Tibial artery (tissue), 4 donors: ENCODE results near the gene SCFD2.
"Not testable (repeated sequence)": the region's sequence is repeated elsewhere in the genome, so short reads cannot be mapped to it uniquely, and the experiment has no call there.

ENCODE experiments used
- DNase-seq, 2 donors: peaks; one replicate each; pipeline ENCODE4 v3.0.0-alpha.2; 2019
- H3K27ac ChIP-seq, 2 donors: fragments of 200-600 bp; sonication (generic) in 1 of 2; 1 replicate in 1 of 2; 2 replicates in 1 of 2; pipeline ENCODE4 v1.5.1; 2018 to 2019; ENCODE audit warnings: mild to moderate bottlenecking in 1 of 2
- H3K27me3 ChIP-seq, 2 donors: fragments of 200-600 bp; sonication (generic) in 1 of 2; one replicate each; pipeline versions ENCODE4 v1.5.1 to v1.6.0; 2016 to 2019
- H3K36me3 ChIP-seq, 3 donors: fragments of 200-600 bp; sonication (generic) in 2 of 3; one replicate each; pipeline ENCODE4 v1.5.1; 2016 to 2019; ENCODE audit warnings: mild to moderate bottlenecking in 2 of 3
- H3K4me1 ChIP-seq, 4 donors: fragments of 200-600 bp; sonication (generic) in 2 of 4; 1 replicate in 3 of 4; 2 replicates in 1 of 4; pipeline ENCODE4 v1.5.1; 2016 to 2019
- H3K4me3 ChIP-seq, 2 donors: fragments of 200-600 bp; sonication (generic) in 1 of 2; 1 replicate in 1 of 2; 2 replicates in 1 of 2; pipeline ENCODE4 v1.5.1; 2018 to 2019; ENCODE audit warnings: mild to moderate bottlenecking in 2 of 2
- H3K9me3 ChIP-seq, 3 donors: fragments of 200-600 bp; sonication (generic) in 1 of 3; one replicate each; pipeline ENCODE4 v1.5.1; 2016 to 2019
- CTCF ChIP-seq, 2 experiments: fragments of 200-600 bp in 1 of 2; fragments of 450-650 bp in 1 of 2; IDR thresholded peaks; one replicate each; pipeline ENCODE4 v1.5.1; 2017 to 2019; ENCODE audit warnings: antibody characterized with exemption in 2 of 2, mild to moderate bottlenecking in 1 of 2, moderate library complexity in 1 of 2
- intact Hi-C: fragments of 100-400 bp; cut with DNase I; formaldehyde crosslinking; loops from one replicate; pipeline ENCODE4 v1.15.0; 2023; ENCODE audit warnings: low total_unique reads

Gene SCFD2

GRCh38 chr4:53141308-53141707 is 224.6 kb downstream of the SCFD2 start:
- H3K4me3 ChIP-seq = no peak overlapping the region
- intact Hi-C loops = no loop called here
- DNase-seq = no peak
- H3K4me1 ChIP-seq = no peaks in the 10 kb centered on the region
- no peak overlapping the region for H3K27ac ChIP-seq
- no peak for TF ChIP-seq CTCF (IDR thresholded peaks at IDR 0.05)
- H3K36me3 ChIP-seq = peaks cover 0 to 10% (median 9%) of the 10 kb centered on the region in 3 donors
- H3K9me3 ChIP-seq = no peaks in the 10 kb centered on the region
- H3K27me3 ChIP-seq = no peaks in the 10 kb centered on the region

DNA sequence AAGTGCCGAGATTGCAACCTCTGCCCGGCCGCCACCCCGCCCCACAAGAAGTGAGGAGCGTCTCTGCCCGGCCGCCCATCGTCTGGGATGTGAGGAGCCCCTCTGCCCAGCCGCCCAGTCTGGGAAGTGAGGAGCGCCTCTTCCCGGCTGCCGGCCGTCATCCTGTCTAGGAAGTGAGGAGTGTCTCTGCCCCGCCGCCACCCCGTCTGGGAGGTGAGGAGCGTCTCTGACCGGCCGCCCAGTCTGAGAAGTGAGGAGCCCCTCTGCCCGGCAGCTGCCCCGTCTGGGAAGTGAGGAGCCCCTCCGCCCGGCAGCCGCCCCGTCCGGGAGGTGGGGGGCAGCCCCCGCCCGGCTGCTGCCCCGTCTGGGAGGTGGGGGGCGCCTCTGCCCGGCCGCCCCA is 226.6 kb downstream of the SCFD2 start:
- DNase-seq, H3K9me3 ChIP-seq, H3K36me3 ChIP-seq, intact Hi-C loops, H3K4me1 ChIP-seq, H3K27me3 ChIP-seq, H3K27ac ChIP-seq, H3K4me3 ChIP-seq: not testable (repeated sequence)

- H3K27me3 ChIP-seq = no peaks in the 10 kb centered on the region
- no peaks in the 10 kb centered on the region for H3K9me3 ChIP-seq
- H3K4me3 ChIP-seq = no peak overlapping the region
- DNase-seq = no peak
- H3K36me3 ChIP-seq = no peaks in the 10 kb centered on the region
- no peak overlapping the region for H3K27ac ChIP-seq
- intact Hi-C loops = no loop called here
- peaks cover 0 to 3% (median 0%) of the 10 kb centered on the region in 4 donors for H3K4me1 ChIP-seq
- no peak for TF ChIP-seq CTCF (IDR thresholded peaks at IDR 0.05)
These were observed 228.4 kb downstream of the SCFD2 start for GRCh38 chr4:53137468-53137867.

DNA sequence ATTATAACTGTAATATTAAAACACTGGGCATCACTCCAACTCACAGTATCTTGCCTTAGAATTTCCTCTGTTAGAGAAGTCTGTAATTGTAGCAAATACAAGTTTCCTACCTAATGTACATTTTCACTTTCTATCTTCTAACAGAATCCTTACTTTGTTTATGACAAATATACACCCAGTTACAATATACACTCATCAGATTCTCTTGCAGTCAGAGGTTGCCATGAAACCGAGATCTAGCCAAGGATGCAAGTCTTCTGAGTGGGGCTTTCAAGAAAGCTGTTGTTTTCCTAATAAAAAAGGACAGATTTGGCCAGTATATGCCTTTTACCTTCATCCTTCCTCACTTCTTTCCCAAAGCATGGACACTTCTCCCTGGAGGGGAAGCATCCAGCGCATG is 228.9 kb downstream of the SCFD2 start:
- Histone ChIP-seq H3K27me3 (no peaks in the 10 kb centered on the region), H3K4me3 (no peak overlapping the region), H3K9me3 (no peaks in the 10 kb centered on the region), H3K27ac (no peak overlapping the region), H3K36me3 (no peaks in the 10 kb centered on the region), H3K4me1 (peaks cover 0 to 8% (median under 1%) of the 10 kb centered on the region in 4 donors)
- no peak for DNase-seq
- TF ChIP-seq CTCF (IDR thresholded peaks at IDR 0.05) = no peak
- intact Hi-C loops = no loop called here

DNA sequence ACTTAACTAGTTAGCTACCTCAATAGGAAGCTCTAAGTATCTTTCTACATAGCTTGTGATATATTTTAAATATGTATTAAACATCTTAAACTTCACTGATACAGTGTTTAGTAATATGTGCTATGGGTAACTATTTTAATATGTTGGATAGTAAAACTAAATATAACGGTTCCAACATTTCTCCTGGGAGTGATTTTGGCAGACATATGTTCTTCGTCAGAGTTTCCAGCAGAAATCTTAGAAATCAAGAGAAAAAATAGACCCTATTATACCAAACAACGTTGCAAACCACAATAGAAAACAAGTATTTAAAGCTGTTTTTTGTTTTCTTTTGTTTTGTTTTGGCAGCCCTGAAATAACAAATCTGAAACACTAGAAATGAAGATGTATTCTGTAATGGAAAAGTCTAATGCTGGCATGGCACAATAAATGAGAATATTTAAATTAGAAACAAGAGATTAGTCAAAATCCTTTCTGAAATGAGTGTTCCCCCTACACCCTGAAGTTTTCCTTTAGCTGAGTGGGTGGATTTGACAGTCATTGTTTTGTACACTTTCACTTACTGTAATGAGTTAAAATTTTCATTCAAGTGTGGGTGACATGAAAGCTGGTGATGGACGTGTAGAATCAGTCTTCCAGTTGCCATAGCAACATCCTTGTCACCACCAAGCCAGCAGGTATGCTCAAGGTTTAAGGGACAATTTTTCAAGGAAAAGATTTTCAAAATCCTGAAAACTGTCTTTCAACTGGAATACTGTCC is 233.5 kb downstream of the SCFD2 start:
- Histone ChIP-seq H3K9me3 (no peaks in the 10 kb centered on the region), H3K4me3 (no peak overlapping the region), H3K36me3 (no peaks in the 10 kb centered on the region), H3K27ac (peak overlapping the region; percentile 9 to 37), H3K4me1 (peaks cover 0 to 49% (median 20%) of the 10 kb centered on the region in 4 donors), H3K27me3 (no peaks in the 10 kb centered on the region)
- no peak for DNase-seq
- no peak for TF ChIP-seq CTCF (IDR thresholded peaks at IDR 0.05)
- intact Hi-C loops = no loop called here

DNA sequence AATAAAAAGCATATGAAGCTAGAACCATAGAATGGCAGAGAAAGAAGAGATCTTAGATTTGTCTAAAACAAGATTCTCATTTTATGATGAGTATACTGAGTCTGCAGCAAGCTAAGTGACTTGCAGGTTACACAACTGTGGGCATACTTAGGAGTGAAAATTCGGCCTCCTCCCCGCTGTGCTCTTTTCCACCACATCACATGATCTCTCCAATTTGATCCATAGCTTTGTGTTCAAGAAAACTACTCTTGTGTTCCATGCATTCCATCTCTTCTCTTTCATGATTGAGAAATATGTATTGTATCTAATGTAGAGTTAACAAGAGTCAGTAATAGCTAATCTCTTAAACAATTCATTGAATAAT is 234.3 kb downstream of the SCFD2 start:
- Histone ChIP-seq H3K4me3 (no peak overlapping the region), H3K9me3 (no peaks in the 10 kb centered on the region), H3K27ac (peak overlapping the region in 1 of 2 donors; percentile 37), H3K4me1 (peaks cover 0 to 52% (median 20%) of the 10 kb centered on the region in 4 donors), H3K27me3 (no peaks in the 10 kb centered on the region), H3K36me3 (no peaks in the 10 kb centered on the region)
- no peak for DNase-seq
- no peak for TF ChIP-seq CTCF (IDR thresholded peaks at IDR 0.05)
- intact Hi-C loops = no loop called here
